WTC11 (cell line): ENCODE results near the gene ENO3. TPM values are rescaled to one million over a fixed set of nuclear protein-coding genes. Genes with fewer than 3 reads are reported as not detected.

Experiments
- ATAC-seq: fragments of 200-7000 bp; cut with Tn5 transposase; 2 replicates; pipeline ENCODE4 v1.10.0; 2021; ENCODE audit warnings: mild to moderate bottlenecking, moderate library complexity
- CTCF ChIA-PET: fragments of 300-600 bp; sonication (Branson Sonifier 250); formaldehyde crosslinking; loops from one replicate; lab custom pipeline; 2021; ENCODE audit warnings: antibody characterized with exemption; lab: Charles Lee
- POLR2A ChIA-PET: fragments of 350-600 bp; sonication (Branson Sonifier 250); formaldehyde crosslinking; loops from one replicate; lab custom pipeline; 2021; ENCODE audit warnings: antibody characterized with exemption; lab: Charles Lee
- DNase-seq: peaks from one replicate; pipeline ENCODE4 v3.0.0; 2021; ENCODE audit warnings: low spot score
- H3K27ac Mint-ChIP-seq: 2 replicates; pipeline ENCODE4 v1.8.0; 2021; ENCODE audit warnings: mixed read lengths
- H3K27me3 Mint-ChIP-seq: 2 replicates; pipeline ENCODE4 v1.8.0; 2021; ENCODE audit warnings: low read depth, mild to moderate bottlenecking, moderate library complexity, mixed read lengths
- H3K36me3 Mint-ChIP-seq: 2 replicates; pipeline ENCODE4 v1.8.0; 2021; ENCODE audit warnings: mixed read lengths
- H3K4me1 Mint-ChIP-seq: 2 replicates; pipeline ENCODE4 v1.8.0; 2022; ENCODE audit warnings: mixed read lengths
- H3K4me3 Mint-ChIP-seq: 2 replicates; pipeline ENCODE4 v1.8.0; 2021; ENCODE audit warnings: mild to moderate bottlenecking, moderate library complexity, mixed read lengths
- H3K9me3 Mint-ChIP-seq: 2 replicates; pipeline ENCODE4 v1.8.0; 2021; ENCODE audit warnings: mixed read lengths
- AFF4 ChIP-seq: sonication (generic); formaldehyde crosslinking; IDR thresholded peaks from 2 replicates; pipeline ENCODE4 v1.8.1; 2023; ENCODE audit warnings: mild to moderate bottlenecking, missing genetic modification reagents, borderline replicate concordance
- ATF6 ChIP-seq: sonication (generic); formaldehyde crosslinking; IDR thresholded peaks from 2 replicates; pipeline ENCODE4 v1.8.1; 2023; ENCODE audit warnings: mild to moderate bottlenecking, missing genetic modification reagents
- CTCF ChIP-seq: fragments of 200-600 bp; IDR thresholded peaks from 2 replicates; pipeline ENCODE4 v1.8.0; 2022; ENCODE audit warnings: antibody characterized with exemption
- ELF4 ChIP-seq: sonication (generic); formaldehyde crosslinking; IDR thresholded peaks from 2 replicates; pipeline ENCODE4 v1.8.1; 2022; ENCODE audit warnings: low read depth, mild to moderate bottlenecking, moderate library complexity, missing genetic modification reagents
- FOXP4 ChIP-seq: sonication (generic); formaldehyde crosslinking; IDR thresholded peaks from 2 replicates; pipeline ENCODE4 v1.8.0; 2022; ENCODE audit warnings: mild to moderate bottlenecking, missing genetic modification reagents
- IRF1 ChIP-seq: sonication (generic); formaldehyde crosslinking; IDR thresholded peaks from 2 replicates; pipeline ENCODE4 v1.8.0; 2023; ENCODE audit warnings: missing genetic modification reagents
- NR1H2 ChIP-seq: sonication (generic); formaldehyde crosslinking; IDR thresholded peaks from 2 replicates; pipeline ENCODE4 v1.9.0; 2021; ENCODE audit warnings: mild to moderate bottlenecking, moderate library complexity, missing genetic modification reagents
- SMAD3 ChIP-seq: sonication (generic); formaldehyde crosslinking; IDR thresholded peaks from 2 replicates; pipeline ENCODE4 v1.8.0; 2022; ENCODE audit warnings: missing genetic modification reagents, mild to moderate bottlenecking, borderline replicate concordance
- SOX15 ChIP-seq: fragments of 250-450 bp; sonication (Bioruptor Pico); IDR thresholded peaks from 2 replicates; pipeline ENCODE4 v1.9.0; 2021; ENCODE audit warnings: mild to moderate bottlenecking
- USF2 ChIP-seq: sonication (generic); formaldehyde crosslinking; IDR thresholded peaks from 2 replicates; pipeline ENCODE4 v1.8.1; 2023; ENCODE audit warnings: mild to moderate bottlenecking, missing genetic modification reagents, moderate library complexity
- ZNF219 ChIP-seq: sonication (generic); formaldehyde crosslinking; IDR thresholded peaks from 2 replicates; pipeline ENCODE4 v1.8.0; 2023; ENCODE audit warnings: missing genetic modification reagents, mild to moderate bottlenecking, borderline replicate concordance
- ZNF396 ChIP-seq: fragments of 250-450 bp; sonication (Bioruptor Pico); IDR thresholded peaks from 2 replicates; pipeline ENCODE4 v1.8.0; 2021; ENCODE audit warnings: mild to moderate bottlenecking, moderate library complexity, borderline replicate concordance
- ZNF423 ChIP-seq: fragments of 250-450 bp; sonication (Bioruptor Pico); IDR thresholded peaks from 2 replicates; pipeline ENCODE4 v2.1.2; 2022; ENCODE audit warnings: mild to moderate bottlenecking, moderate library complexity
- ZNF671 ChIP-seq: fragments of 250-450 bp; sonication (Bioruptor Pico); IDR thresholded peaks from 2 replicates; pipeline ENCODE4 v1.8.0; 2021; ENCODE audit warnings: mild to moderate bottlenecking
- total RNA-seq: library from RNA; stranded (reverse); gene quantifications from 3 replicates; pipeline ENCODE4 v1.2.3, GENCODE V29; 2021

ENO3 gene
- total RNA-seq, 1 experiment from 2014 or later = 30.9 TPM

GRCh38 chr17:5002121-5002788 is 51.3 kb downstream of the ENO3 start:
- Mint-ChIP-seq H3K27ac (no peak overlapping the region), H3K4me1 (peaks cover 13% of the 10 kb centered on the region), H3K4me3 (no peak overlapping the region), H3K27me3 (no peaks in the 10 kb centered on the region)
- DNase-seq = no peak
- POLR2A ChIA-PET = no interaction called here
- CTCF ChIA-PET = no interaction called here
- TF ChIP-seq IRF1 = no peak
- TF ChIP-seq ZNF219 (CRISPR knock-in tag) = no peak
- no peak for TF ChIP-seq NR1H2 (CRISPR knock-in tag)
- TF ChIP-seq FOXP4 (CRISPR knock-in tag) = no peak
- TF ChIP-seq CTCF = no peak
- TF ChIP-seq ZNF423 (CRISPR knock-in tag) = no peak
- TF ChIP-seq ZNF671 (CRISPR knock-in tag) = no peak
- TF ChIP-seq SMAD3 = no peak
- TF ChIP-seq ZNF396 (CRISPR knock-in tag) = no peak
- TF ChIP-seq USF2 (CRISPR knock-in tag) = no peak
- TF ChIP-seq SOX15 (CRISPR knock-in tag) = no peak
- TF ChIP-seq ELF4 (CRISPR knock-in tag) = no peak
- TF ChIP-seq ATF6 (CRISPR knock-in tag) = no peak
- TF ChIP-seq AFF4 (CRISPR knock-in tag) = no peak
- TF ChIP-seq, all 79 proteins: peak for 0
- Mint-ChIP-seq H3K9me3 (no peaks in the 10 kb centered on the region), H3K36me3 (peaks cover 51% of the 10 kb centered on the region)
- no peak for ATAC-seq
